Measurements from ENCODE around the gene TIAM1.
"Not testable (repeated sequence)": the region's sequence is repeated elsewhere in the genome, so short reads cannot be mapped to it uniquely, and the experiment has no call there.

The TIAM1 gene

GRCh38 chr21:31230937-31231336 lies 113.1 kb downstream of the TIAM1 start:
- H3K4me3 ChIP-seq (ENCODE audit: low read length) = no peak overlapping the region
- no peak for DNase-seq (ENCODE audit: low read depth, low spot score)

- H3K4me3 ChIP-seq (ENCODE audit: low read length); DNase-seq (ENCODE audit: low read depth, low spot score): not testable (repeated sequence)
These were observed 115.3 kb downstream of the TIAM1 start for GRCh38 chr21:31228723-31229122.

GRCh38 chr21:31225713-31226112 lies 118.3 kb downstream of the TIAM1 start:
- no peak for DNase-seq (ENCODE audit: low read depth, low spot score)
- no peak overlapping the region for H3K4me3 ChIP-seq (ENCODE audit: low read length)

GRCh38 chr21:31222142-31222541 lies 121.9 kb downstream of the TIAM1 start:
- H3K4me3 ChIP-seq (ENCODE audit: low read length) = no peak overlapping the region
- no peak for DNase-seq (ENCODE audit: low read depth, low spot score)

- no peak overlapping the region for H3K4me3 ChIP-seq (ENCODE audit: low read length)
- no peak for DNase-seq (ENCODE audit: low read depth, low spot score)
These were observed 123.0 kb downstream of the TIAM1 start for GRCh38 chr21:31221043-31221442.

GRCh38 chr21:31220575-31220974 lies 123.5 kb downstream of the TIAM1 start:
- H3K4me3 ChIP-seq (ENCODE audit: low read length) = no peak overlapping the region
- DNase-seq (ENCODE audit: low read depth, low spot score) = no peak

GRCh38 chr21:31218830-31219608 lies 125.0 kb downstream of the TIAM1 start:
- no peak for DNase-seq (ENCODE audit: low read depth, low spot score)
- H3K4me3 ChIP-seq (ENCODE audit: low read length) = no peak overlapping the region

GRCh38 chr21:31216206-31216605 lies 127.9 kb downstream of the TIAM1 start:
- no peak overlapping the region for H3K4me3 ChIP-seq (ENCODE audit: low read length)
- no peak for DNase-seq (ENCODE audit: low read depth, low spot score)

- no peak for DNase-seq (ENCODE audit: low read depth, low spot score)
- no peak overlapping the region for H3K4me3 ChIP-seq (ENCODE audit: low read length)
These were observed 130.3 kb downstream of the TIAM1 start for GRCh38 chr21:31213787-31214186.

- H3K4me3 ChIP-seq (ENCODE audit: low read length) = no peak overlapping the region
- no peak for DNase-seq (ENCODE audit: low read depth, low spot score)
These were observed 132.2 kb downstream of the TIAM1 start for GRCh38 chr21:31211836-31212235.

GRCh38 chr21:31205412-31205811 lies 138.6 kb downstream of the TIAM1 start:
- H3K4me3 ChIP-seq (ENCODE audit: low read length) = no peak overlapping the region
- no peak for DNase-seq (ENCODE audit: low read depth, low spot score)

GRCh38 chr21:31204801-31205200 lies 139.3 kb downstream of the TIAM1 start:
- no peak overlapping the region for H3K4me3 ChIP-seq (ENCODE audit: low read length)
- no peak for DNase-seq (ENCODE audit: low read depth, low spot score)

- no peak overlapping the region for H3K4me3 ChIP-seq (ENCODE audit: low read length)
- no peak for DNase-seq (ENCODE audit: low read depth, low spot score)
These were observed 140.5 kb downstream of the TIAM1 start for GRCh38 chr21:31203431-31204054.

- no peak for DNase-seq (ENCODE audit: low read depth, low spot score)
- H3K4me3 ChIP-seq (ENCODE audit: low read length) = no peak overlapping the region
These were observed 142.5 kb downstream of the TIAM1 start for GRCh38 chr21:31201548-31201947.

GRCh38 chr21:31201144-31201543 lies 142.9 kb downstream of the TIAM1 start:
- no peak overlapping the region for H3K4me3 ChIP-seq (ENCODE audit: low read length)
- DNase-seq (ENCODE audit: low read depth, low spot score) = no peak

GRCh38 chr21:31198575-31198974 lies 145.5 kb downstream of the TIAM1 start:
- DNase-seq (ENCODE audit: low read depth, low spot score) = peak; percentile 57
- H3K4me3 ChIP-seq (ENCODE audit: low read length) = no peak overlapping the region

- no peak overlapping the region for H3K4me3 ChIP-seq (ENCODE audit: low read length)
- no peak for DNase-seq (ENCODE audit: low read depth, low spot score)
These were observed 147.3 kb downstream of the TIAM1 start for GRCh38 chr21:31196724-31197123.

- no peak for DNase-seq (ENCODE audit: low read depth, low spot score)
These were observed 148.6 kb downstream of the TIAM1 start for GRCh38 chr21:31195334-31196015.

GRCh38 chr21:31194510-31195293 lies 149.4 kb downstream of the TIAM1 start:
- no peak for DNase-seq (ENCODE audit: low read depth, low spot score)
- H3K4me3 ChIP-seq (ENCODE audit: low read length) = no peak overlapping the region

More at GRCh38 chr21:31195334-31196015, 148.6 kb downstream of the TIAM1 start:
- no peak overlapping the region for H3K4me3 ChIP-seq (ENCODE audit: low read length)

All from Jurkat, Clone E6-1 (cell line).